ENCODE measurements around the gene MT1A.

DNA sequence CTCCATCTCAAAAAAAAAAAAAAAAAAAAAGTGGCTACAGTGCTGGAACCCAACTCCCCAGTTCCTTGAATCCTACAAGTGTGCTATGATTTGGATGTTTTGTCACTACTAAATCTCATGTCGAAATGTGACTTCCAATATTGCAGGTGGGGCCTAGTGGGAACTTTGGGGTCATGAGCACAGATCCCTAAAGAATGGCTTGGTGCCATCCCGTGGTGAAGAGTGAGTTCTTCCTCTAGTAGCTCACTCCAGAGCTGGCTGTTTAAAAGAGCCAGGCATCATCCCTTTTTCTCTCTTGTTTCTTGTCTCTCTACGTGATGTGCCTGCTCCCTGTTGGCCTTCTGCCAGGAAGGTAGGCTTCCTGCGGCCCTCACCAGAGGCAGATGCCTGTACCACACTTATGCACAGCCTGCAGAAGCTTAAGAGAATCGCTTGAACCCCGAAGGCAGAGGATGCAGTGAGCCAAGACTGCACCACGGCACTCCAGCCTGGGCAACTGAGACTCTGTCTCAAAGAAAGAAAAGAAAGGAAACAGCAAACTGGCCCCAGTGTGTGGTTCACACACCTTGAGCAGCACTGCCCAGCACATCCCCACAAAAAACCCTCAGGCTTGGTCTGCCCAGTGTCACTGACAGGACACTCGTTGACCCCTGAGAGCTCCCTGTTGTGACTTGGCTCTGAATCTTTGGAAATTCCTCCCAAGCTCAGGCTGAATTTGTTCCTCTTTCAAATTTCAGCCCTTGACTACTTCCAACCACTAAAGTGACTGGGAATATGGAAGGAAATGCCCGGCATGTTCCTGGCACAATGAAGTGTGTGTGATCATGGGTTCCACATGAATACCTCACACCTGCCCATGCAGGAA lies 9.7 kb upstream of the MT1A start:
- TF ChIP-seq, protein P1, sequence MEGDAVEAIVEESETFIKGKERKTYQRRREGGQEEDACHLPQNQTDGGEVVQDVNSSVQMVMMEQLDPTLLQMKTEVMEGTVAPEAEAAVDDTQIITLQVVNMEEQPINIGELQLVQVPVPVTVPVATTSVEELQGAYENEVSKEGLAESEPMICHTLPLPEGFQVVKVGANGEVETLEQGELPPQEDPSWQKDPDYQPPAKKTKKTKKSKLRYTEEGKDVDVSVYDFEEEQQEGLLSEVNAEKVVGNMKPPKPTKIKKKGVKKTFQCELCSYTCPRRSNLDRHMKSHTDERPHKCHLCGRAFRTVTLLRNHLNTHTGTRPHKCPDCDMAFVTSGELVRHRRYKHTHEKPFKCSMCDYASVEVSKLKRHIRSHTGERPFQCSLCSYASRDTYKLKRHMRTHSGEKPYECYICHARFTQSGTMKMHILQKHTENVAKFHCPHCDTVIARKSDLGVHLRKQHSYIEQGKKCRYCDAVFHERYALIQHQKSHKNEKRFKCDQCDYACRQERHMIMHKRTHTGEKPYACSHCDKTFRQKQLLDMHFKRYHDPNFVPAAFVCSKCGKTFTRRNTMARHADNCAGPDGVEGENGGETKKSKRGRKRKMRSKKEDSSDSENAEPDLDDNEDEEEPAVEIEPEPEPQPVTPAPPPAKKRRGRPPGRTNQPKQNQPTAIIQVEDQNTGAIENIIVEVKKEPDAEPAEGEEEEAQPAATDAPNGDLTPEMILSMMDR (IDR thresholded peaks at IDR 0.05): no peak; the same call in 1 of the 2 replicates
- TF ChIP-seq TCF7L2 (IDR thresholded peaks at IDR 0.05; ENCODE audit: low read depth, low read length): no peak
